ENCODE data around the gene KHK.

GRCh38 chr2:27058210-27058609 is 28.4 kb upstream of the KHK start:
- TF ChIP-seq, protein P1, sequence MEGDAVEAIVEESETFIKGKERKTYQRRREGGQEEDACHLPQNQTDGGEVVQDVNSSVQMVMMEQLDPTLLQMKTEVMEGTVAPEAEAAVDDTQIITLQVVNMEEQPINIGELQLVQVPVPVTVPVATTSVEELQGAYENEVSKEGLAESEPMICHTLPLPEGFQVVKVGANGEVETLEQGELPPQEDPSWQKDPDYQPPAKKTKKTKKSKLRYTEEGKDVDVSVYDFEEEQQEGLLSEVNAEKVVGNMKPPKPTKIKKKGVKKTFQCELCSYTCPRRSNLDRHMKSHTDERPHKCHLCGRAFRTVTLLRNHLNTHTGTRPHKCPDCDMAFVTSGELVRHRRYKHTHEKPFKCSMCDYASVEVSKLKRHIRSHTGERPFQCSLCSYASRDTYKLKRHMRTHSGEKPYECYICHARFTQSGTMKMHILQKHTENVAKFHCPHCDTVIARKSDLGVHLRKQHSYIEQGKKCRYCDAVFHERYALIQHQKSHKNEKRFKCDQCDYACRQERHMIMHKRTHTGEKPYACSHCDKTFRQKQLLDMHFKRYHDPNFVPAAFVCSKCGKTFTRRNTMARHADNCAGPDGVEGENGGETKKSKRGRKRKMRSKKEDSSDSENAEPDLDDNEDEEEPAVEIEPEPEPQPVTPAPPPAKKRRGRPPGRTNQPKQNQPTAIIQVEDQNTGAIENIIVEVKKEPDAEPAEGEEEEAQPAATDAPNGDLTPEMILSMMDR (conservative IDR thresholded peaks at IDR 0.05), result no peak
- no peak for TF ChIP-seq ZFX (IDR thresholded peaks at IDR 0.05)

Data from C4-2B (cell line).